GM21717 (cell line): ENCODE measurements around the gene NTN1.

Experiments
- ATAC-seq: cut with Tn5 transposase; IDR thresholded peaks from one replicate; pipeline ENCODE4 v1.9.1; 2021; ENCODE audit warnings: mild to moderate bottlenecking, moderate library complexity; ENCODE audit not compliant: unreplicated experiment

NTN1 gene

DNA sequence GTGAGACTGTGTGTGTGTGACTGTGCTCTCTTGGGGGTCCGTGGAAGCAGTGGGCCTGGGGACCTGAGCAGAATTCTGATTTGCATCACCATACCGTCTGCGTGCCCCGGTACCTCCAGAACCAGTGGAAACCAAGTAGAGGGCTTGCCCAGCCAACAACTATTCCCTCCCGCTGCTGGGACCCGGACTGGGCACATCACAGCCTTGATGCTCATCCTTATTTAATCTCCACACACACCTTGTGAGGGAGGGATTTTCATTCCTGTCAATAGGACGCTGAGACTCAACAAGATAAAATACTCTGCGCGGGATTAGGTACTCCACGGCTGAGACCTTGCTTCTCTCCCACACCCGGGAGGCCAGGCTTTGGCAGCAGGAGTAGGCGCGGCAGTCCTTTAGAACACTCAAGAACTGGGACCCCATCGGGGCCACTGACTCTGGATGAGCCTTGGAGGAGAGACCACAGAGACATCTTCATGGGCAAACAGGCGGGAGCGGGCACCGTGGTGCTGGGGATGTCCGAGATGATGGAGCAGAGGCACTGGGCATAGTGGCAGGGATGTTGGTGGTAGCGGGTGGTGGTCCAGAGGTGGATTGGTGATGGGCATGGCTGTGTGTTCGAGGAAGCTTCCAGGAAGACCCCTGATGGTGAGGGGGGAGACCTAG is 208.0 kb downstream of the NTN1 start:
- ATAC-seq: no peak

DNA sequence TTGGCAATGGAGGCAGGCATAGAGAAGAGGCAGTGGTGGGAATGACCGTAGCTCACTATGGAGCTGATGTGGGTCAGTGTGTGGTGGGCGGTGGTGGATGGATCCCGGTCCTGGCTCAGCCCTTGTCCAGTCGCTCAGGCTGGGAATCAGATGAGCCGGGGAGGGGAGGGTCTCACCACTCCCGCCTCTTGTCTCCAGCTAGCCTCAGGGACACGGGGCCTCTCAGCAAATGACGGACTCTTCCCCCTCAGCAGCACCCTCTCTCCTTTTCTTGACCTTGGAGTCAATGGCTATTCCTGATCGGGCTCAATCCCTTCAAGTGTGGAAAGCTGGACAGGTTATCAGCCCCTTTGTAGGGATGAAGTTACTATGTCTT is 208.5 kb downstream of the NTN1 start:
- no peak for ATAC-seq

DNA sequence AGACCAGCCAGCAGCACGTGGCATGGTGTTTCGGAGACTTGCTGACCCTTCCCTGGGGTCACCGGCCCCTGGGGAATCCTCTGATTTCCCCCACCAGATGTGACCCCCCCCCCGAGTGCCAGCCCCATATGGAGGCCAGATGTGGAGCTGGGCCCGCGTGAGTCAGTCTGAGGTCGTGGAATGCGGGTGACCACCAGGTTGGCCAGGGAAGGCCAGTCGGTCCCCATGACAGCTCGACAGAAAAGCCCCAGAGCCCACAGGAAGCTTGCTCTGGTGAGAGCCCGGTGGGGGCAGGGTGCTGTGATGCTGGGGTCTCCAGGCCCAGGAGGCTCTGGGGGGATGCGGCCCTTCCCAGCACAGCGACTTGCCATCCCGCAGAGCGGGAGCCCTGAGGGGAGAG is 209.0 kb downstream of the NTN1 start:
- no peak for ATAC-seq

DNA sequence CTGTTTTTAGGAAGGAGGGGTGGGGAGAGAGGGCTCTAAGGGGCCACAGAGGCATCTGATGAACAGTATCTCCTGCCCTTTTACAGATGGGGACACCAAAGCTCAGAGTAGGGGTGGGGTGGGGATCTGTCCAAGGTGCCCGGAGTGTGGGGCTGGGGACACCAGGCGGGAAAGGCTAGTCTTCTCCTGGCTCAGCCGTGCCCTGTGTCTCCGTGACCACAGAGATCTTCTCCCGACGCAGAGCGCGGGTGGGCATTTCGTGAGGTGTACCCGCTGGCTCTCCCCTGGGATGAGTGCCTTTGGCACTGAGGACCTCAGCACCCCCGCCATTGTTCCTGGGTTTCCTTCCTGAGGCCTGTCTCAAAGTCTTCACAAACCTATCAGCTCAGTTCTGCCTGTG is 209.6 kb downstream of the NTN1 start:
- ATAC-seq: no peak

DNA sequence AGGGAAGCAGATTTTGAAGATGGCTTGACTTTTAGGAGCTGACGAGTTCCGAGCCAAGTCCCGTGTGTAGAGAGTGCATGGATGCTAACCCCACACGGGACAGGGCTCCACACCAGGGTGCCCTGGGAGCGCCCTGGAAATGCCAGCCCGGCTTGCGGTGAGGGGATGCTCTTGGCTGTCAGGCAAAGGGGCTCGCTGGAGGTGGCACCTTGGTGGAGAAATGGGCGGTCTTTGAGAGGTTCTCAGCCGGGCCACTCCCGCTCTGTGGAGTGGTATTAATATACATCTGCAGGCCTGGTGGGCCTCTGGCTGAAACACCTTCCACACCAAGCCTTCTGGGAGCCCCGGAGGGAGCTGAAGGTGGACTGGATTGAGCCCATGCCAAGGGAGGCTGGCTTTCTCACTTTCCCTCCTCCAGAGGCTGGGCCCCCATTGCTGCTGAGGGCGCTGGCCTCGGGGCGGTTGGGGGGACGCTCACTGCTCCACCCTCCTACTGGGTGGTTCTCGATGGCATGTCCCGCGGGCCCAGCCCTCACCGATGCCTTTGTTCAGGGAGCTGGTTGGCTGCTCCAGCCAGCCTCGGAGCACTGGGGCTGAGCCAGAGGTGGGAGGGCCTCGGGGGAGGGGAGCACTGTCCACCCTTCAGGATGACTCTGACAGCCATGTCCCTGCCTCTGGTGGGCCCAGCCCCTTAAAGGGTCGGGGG is 210.3 kb downstream of the NTN1 start:
- ATAC-seq: no peak

DNA sequence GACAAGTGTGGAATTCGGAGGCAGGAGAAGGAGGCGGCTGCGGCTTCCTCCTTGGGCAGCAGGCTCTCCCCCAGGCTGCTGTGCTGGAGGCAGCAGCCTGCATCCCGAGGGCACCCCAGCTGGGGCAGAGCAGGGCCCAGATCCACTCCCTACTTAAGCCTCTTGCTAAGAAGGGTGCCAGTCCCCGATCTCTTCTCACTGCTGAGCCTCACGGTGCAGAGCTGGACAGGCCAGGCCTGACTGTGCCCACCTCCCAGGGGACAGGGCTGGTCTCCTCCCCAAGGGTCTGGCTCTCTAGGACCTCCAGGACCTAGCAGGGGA is 210.8 kb downstream of the NTN1 start:
- no peak for ATAC-seq

DNA sequence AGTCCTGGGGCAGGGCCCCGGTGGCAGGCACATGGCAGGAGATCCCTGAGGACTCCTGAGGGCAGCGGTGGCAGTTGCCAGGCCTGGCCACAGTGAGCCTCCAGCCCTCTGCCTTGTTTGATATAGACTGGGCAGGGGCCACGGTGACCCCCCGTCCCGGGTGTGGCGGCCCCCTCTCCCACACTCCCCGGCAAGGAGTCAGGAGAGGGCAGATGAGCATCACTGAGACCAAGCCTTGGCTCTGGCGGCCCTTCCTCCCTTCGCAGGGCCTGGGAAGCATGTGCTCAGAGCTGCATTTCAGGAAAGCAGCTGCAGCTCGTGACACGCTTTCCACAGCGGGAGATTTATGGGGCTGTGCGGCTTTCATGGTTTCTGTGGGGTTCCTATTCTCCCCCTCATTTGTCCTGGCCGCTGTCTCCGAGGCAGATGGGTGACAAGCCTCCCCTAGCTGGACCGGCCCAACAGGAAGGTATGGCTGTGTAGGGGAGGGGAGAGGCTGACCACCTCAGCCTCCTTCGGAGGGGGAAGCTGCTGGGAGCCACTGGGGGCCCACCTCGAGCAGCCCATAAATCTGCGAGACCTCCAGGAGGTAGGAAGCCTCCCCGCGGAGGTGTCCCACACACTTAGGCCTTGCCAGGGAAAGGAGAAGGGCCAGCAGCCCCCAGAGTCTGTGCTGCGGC is 211.4 kb downstream of the NTN1 start:
- ATAC-seq: no peak

DNA sequence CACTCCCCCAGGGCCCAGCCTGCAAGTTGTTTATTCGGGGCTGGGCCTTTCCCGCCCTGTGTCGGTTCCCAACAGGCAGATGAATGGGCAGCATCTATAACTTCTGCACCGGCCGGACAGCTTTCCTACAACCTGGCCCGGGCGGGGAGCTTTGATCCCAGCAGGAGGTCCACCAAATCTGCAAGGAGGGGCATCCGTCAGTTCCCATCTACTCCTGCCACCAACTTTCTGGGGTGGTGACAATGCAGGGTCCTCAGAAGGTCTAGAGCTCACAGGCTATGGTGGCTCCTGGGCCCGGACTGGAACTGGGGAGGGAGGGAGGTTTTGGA is 211.9 kb downstream of the NTN1 start:
- no peak for ATAC-seq

DNA sequence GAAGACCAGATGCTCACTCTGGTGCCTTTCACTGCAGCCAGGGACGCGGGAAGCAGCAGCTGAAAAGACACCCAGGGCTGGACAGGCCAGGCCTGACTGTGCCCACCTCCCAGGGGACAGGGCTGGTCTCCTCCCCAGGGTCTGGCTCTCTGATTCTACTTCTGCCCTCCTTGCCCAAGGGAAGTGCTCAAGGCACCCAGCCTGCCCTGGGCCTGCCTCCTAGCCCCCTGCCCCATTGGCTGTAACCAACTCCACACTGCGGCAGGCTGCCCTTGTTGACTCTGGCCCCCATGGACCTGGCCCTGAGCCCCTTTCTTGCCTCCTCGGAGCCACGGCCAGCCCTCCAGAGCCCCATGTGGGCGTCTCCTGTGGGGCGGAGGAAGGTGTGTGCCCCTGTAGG is 212.5 kb downstream of the NTN1 start:
- no peak for ATAC-seq

DNA sequence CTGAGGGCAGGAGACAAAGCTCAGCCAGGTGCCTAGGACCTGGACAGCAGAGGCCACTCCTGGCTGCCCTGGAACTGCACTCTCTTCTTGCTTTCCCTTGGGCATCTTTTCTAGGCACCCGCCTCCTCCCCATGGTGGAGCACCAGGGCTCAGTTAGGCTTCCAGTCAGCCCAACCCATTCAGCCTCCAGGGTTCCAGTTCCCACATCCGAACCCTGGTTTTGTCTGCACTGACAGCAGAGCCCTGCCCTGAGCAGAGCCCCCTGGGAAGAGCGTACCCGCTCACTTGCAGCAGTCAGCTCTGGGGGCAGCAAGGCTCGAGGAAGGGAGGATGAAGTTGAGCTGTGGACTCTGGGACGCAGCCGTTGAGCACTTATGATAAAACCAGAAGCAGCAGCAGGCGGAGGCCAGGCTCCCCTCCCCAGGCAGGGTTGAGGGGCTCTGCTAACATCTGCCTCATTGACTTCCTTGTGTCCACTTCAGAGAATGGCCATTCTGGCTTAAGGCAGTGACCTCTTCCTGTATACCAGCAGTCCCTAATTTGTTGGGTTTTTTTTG is 213.2 kb downstream of the NTN1 start:
- no peak for ATAC-seq

DNA sequence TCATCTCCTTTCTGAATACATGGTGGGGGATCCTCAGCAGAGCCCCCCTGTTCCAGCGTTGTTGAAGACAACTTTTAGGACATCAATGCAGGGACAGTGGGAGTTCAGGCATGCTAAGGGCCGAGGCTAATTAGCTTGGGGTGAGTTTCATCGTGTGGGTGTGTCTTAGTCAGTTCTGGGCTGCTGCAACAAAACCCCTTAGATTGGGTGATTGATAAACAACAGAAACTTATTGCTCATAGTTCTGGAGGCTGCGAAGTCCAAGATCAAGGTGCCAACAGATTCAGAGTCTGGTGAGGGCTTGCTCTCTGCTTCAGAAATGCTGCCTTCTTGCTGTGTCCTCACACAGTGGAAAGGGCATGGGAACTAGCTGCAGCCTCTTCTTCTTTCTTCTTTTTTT is 214.0 kb downstream of the NTN1 start:
- no peak for ATAC-seq

DNA sequence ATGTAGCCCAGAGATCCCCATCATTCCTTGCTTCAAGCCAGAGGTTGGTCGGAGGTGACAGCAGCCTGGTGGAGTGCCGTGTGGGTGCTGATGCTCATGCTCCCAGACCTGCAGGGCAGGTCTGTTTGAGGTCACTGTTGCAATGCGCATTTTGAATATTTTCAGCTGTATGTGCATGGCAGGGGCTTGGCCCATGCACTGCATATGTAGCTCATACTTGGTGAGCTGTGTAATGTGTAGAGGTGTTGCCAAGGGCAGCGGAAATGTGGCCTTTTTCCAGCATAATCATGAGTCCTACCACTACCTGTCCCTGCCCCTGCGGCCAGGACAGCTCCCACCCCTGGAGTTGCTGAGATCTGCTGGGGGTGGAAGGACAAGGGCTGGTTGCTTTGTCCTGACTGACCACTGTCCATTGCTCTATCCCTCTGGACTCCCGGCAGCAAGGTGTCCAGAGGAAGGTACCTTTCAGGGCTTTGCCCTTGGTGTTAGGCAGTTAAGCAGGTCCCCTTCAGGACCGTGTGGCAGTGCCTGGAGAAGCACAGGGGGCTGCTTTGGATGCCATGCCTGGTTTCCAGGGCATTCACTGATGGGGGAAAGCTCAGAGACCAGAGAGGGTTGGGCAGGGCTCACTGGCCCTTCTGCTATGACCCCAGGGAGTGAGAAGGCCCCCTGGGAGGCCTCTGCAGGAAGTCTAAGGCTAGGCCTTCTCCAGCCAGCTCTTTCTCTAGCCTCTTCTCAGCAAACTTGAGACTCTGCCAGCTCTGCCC is 215.2 kb downstream of the NTN1 start:
- ATAC-seq: no peak

DNA sequence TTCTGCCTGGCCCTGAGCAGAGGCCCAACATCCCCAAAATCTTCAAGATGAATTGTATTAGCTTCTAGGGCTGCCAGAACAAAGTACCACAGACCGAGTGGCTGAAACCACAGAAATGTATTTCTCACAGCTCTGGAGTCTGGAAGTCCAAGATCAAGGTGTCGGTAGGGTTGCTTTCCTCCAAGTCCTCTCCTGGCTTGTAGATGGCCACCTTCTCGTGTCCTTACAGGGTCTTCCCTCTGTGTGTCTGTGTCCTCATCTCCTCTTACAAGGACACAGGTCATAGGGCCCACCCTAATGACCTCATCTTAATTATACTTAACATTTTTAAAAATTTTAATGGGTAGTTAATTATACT is 215.7 kb downstream of the NTN1 start:
- no peak for ATAC-seq

DNA sequence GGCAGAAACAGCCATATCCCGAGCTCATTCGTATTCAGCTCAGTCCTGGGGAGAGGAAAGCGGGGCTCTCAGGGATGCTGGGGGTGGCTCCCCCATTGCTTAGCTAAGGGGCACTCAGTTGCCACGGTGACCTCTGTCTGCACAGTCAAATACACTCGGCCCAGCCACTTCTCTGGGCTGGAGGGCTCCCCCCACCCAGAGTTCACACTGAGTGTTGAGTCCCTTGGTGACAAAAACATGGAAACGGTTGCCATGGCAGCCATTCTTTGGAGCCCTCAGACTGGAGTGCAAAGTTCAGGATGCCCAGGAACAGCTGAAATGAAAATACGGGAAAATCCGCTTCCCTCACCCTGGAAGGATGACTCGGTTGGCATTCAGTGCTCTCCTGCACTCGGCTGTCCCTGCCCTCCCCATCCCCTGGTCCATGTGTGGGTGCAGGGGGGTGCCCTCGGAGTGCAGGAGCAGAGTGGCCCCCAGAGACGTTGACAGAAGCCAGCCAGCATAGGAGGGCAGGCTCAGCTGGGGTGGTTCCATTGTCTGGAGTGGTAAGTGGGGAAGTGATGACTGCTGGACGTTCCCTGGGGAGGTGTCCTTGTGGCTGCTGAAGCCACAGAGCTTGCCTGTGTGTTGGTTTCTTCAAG is 216.5 kb downstream of the NTN1 start:
- no peak for ATAC-seq

DNA sequence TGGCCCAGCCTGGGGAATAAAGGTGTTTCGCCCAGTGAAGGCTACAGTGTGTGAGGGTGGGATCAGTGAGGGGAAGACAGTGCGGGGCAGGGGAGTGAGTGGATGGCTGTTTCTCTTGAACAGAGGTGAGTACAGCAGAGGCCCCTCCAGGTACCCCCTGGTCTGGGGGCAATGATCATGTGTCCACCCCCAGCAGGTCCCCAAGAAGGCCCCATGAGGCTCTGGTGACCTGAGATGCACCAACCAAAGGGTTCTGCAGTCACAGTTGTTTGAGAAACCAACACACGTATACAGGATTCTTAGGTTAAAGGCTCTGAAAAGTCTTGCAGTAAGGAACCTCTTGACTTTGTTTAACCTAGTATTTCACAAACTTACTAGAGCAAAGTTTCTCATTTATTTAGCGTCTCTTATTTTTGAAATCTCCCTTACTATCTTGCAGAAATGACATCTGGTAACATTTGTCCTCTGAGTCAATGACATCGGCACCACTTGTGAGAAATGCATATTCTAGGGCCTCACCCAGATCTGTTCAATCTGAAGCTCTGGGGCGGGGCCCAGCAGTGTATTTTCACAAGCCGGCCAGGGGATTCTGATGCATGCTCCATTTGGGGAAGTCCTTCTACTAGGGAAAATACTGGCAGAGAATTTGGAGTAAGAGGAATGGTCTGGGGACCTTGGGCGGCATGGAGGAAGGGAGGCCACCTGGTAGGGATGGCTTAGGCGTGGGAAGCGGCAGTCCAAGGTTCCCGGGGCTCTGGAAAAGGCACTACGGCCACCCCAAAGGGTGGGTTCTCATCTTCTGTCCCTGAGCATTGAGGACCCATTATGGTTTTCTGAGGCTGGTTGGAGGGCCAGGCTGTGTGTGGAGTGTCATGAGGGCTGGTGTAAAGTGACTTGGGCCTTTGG is 217.3 kb downstream of the NTN1 start:
- ATAC-seq: no peak

DNA sequence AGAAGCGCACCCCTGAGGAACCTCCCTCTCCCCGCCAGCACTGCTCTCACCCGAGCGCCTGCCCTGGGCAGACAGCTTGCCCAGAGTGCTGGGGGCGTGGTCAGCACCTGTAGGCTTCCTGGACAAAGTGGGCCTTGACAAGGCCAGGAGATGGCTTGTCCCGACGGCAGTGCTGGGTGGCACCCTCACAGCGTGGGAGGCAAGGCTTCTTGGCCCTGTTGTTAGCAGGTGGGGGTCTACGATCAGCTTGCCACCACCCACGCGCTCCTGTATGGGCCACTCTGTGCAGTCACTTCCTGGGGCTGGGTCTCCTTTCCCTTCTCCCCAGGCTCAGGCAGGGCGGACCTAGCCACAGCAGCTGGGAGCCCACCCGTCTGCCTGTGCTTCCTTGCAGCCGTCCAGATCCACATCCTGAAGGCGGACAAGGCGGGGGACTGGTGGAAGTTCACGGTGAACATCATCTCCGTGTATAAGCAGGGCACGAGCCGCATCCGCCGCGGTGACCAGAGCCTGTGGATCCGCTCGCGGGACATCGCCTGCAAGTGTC is 218.0 kb downstream of the NTN1 start:
- ATAC-seq: no peak

DNA sequence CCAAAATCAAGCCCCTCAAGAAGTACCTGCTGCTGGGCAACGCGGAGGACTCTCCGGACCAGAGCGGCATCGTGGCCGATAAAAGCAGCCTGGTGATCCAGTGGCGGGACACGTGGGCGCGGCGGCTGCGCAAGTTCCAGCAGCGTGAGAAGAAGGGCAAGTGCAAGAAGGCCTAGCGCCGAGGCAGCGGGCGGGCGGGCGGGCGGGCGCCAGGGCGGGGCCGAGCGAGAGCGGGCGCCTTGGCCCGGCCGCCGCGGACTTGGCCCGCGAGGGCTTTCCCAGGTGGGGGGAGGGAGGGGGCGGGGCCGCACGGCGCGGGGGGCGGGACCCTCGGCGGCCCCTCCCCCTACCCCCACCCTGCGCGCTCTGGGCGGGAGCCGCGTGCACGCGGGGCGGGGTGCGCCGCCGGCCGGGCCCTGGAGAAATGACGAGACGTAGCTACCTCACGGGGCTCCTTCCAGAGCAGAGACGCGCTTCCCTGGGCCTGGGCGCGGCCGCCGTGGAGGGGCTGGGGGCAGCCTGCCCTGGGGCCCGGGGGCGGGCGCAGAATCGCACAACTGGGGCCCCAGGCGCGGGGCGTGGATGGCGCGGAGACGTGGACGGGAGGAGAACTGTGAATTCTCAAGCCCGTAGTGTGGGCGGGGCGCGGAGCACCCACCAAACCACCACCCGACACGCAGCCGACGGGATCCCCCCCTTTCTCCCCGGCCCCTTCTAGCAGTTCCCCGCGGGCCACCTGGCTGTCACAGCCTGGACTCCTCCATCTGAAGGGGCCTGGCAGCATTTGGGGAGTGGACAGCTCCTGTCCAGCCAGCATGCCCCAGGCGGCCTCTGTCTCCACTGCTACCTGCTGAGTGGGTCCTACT is 218.7 kb downstream of the NTN1 start:
- no peak for ATAC-seq

DNA sequence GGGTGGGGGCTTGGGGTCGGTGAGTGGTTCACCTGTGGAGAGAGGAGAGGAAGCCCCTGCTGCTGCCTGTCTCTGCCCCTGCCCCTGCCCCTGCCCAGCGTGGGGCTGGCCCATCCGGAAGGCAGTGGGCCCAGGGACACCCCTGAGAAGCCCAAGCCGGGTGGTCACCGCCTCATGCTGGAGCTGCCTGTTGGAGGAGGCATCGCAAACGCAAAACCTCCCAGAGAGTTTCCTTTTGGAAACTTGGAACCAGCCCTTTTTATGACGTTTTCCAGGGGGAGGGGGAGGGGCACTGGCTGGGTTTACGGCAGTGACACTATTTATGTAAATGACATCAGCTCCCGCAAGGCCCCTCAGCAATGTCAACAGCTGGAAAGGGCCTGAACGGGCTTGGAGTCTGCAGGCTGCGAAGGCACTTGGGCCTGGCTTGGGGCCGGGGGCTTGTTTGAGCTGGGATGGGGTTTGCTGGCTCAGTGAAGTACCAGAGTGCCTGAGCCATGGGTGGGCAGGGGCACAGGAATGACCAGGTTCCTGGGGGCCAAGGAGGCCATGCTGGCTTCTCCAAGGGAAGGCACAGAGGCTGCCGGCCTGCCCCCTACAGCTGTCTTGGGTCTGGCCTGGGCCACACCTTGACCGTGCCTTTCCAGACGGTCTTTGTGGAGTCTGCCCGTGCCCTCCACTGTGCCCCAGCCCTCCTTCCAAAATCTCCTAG is 219.5 kb downstream of the NTN1 start:
- ATAC-seq: no peak
